H1 (cell line): ENCODE data around the gene MRFAP1L1. TPM values are rescaled to one million over a fixed set of nuclear protein-coding genes. Genes with fewer than 3 reads are reported as not detected.

Experiments
- BACH1 ChIP-seq: IDR thresholded peaks from 2 replicates; pipeline ENCODE4 v1.6.1; 2012; ENCODE audit warnings: low read length, improper control_type of control experiment
- CBX5 ChIP-seq: fragments of 300-800, 300-1000 bp; sonication (generic); IDR thresholded peaks from 2 replicates; pipeline ENCODE4 v1.7.1; 2016; ENCODE audit warnings: antibody characterized with exemption, low read length, low read depth
- CHD2 ChIP-seq: IDR thresholded peaks from 2 replicates; pipeline ENCODE4 v1.6.1; 2012; ENCODE audit warnings: low read length, improper control_type of control experiment
- CREB1 ChIP-seq: IDR thresholded peaks from 2 replicates; pipeline ENCODE4 v1.6.1; 2012; ENCODE audit warnings: inconsistent platforms
- EP300 ChIP-seq, 2 experiments: IDR thresholded peaks; 1 replicate in 1 of 2; 2 replicates in 1 of 2; pipeline ENCODE4 v1.6.1; 2011 to 2012; ENCODE audit warnings: low read depth in 2 of 2, low read length in 2 of 2, mild to moderate bottlenecking in 2 of 2, borderline replicate concordance in 1 of 2, inconsistent platforms in 1 of 2, moderate library complexity in 1 of 2
- RAD21 ChIP-seq, 2 experiments: IDR thresholded peaks in 1 of 2; conservative IDR thresholded peaks in 1 of 2; 2 replicates each; pipeline ENCODE4 v1.6.1; 2011; ENCODE audit warnings: low read depth in 2 of 2, low read length in 2 of 2, improper control_type of control experiment in 1 of 2, inconsistent platforms in 1 of 2, mild to moderate bottlenecking in 1 of 2, moderate library complexity in 1 of 2
- SAP30 ChIP-seq: fragments of 300-600 bp; sonication (generic); IDR thresholded peaks from 2 replicates; pipeline ENCODE4 v1.7.1; 2012; ENCODE audit warnings: low read length, moderate library complexity, mild to moderate bottlenecking, inconsistent platforms; ENCODE audit not compliant: insufficient read depth, insufficient replicate concordance
- SIRT6 ChIP-seq: IDR thresholded peaks from one replicate; pipeline ENCODE4 v1.7.1; 2012; ENCODE audit warnings: low read length, inconsistent platforms
- SP4 ChIP-seq: IDR thresholded peaks from 2 replicates; pipeline ENCODE4 v1.6.1; 2012; ENCODE audit warnings: low read length, inconsistent platforms
- polyA plus RNA-seq, 7 experiments: library from polyadenylated mRNA; depleted of rRNA in 3 of 7; stranded (reverse) in 5 of 7; unstranded in 2 of 7; fragments of >200 nt in 5 of 7; fragments of 200-250 nt in 2 of 7; gene quantifications; 1 replicate in 5 of 7; 2 replicates in 1 of 7; 4 replicates in 1 of 7; pipeline versions ENCODE4 v1.2.1 to v1.2.3, GENCODE V29; 2011 to 2013; ENCODE audit warnings: missing spikeins in 2 of 7, mixed read lengths in 2 of 7
- total RNA-seq: library from RNA; stranded (reverse); fragmentation: NEBNext Ultra II Directional; extraction: Animal tissue kit (Norgen Biotek cat#: 25700); gene quantifications from 2 replicates; pipeline ENCODE4 v1.2.1, GENCODE V29; 2021
- TF ChIP-seq, protein P1 (sequence below): fragments of 300-600 bp; sonication (generic); IDR thresholded peaks from 2 replicates; pipeline ENCODE4 v1.7.1; 2012; ENCODE audit warnings: low read length, moderate library complexity, mild to moderate bottlenecking, inconsistent platforms; ENCODE audit not compliant: insufficient replicate concordance

The MRFAP1L1 gene
- total and polyA plus RNA-seq, 2 of the 8 experiments (the other 6 are each of a cell fraction or from before 2014, with no cell fraction given), result 26.8 to 54.3 TPM

- TF ChIP-seq, protein P1, sequence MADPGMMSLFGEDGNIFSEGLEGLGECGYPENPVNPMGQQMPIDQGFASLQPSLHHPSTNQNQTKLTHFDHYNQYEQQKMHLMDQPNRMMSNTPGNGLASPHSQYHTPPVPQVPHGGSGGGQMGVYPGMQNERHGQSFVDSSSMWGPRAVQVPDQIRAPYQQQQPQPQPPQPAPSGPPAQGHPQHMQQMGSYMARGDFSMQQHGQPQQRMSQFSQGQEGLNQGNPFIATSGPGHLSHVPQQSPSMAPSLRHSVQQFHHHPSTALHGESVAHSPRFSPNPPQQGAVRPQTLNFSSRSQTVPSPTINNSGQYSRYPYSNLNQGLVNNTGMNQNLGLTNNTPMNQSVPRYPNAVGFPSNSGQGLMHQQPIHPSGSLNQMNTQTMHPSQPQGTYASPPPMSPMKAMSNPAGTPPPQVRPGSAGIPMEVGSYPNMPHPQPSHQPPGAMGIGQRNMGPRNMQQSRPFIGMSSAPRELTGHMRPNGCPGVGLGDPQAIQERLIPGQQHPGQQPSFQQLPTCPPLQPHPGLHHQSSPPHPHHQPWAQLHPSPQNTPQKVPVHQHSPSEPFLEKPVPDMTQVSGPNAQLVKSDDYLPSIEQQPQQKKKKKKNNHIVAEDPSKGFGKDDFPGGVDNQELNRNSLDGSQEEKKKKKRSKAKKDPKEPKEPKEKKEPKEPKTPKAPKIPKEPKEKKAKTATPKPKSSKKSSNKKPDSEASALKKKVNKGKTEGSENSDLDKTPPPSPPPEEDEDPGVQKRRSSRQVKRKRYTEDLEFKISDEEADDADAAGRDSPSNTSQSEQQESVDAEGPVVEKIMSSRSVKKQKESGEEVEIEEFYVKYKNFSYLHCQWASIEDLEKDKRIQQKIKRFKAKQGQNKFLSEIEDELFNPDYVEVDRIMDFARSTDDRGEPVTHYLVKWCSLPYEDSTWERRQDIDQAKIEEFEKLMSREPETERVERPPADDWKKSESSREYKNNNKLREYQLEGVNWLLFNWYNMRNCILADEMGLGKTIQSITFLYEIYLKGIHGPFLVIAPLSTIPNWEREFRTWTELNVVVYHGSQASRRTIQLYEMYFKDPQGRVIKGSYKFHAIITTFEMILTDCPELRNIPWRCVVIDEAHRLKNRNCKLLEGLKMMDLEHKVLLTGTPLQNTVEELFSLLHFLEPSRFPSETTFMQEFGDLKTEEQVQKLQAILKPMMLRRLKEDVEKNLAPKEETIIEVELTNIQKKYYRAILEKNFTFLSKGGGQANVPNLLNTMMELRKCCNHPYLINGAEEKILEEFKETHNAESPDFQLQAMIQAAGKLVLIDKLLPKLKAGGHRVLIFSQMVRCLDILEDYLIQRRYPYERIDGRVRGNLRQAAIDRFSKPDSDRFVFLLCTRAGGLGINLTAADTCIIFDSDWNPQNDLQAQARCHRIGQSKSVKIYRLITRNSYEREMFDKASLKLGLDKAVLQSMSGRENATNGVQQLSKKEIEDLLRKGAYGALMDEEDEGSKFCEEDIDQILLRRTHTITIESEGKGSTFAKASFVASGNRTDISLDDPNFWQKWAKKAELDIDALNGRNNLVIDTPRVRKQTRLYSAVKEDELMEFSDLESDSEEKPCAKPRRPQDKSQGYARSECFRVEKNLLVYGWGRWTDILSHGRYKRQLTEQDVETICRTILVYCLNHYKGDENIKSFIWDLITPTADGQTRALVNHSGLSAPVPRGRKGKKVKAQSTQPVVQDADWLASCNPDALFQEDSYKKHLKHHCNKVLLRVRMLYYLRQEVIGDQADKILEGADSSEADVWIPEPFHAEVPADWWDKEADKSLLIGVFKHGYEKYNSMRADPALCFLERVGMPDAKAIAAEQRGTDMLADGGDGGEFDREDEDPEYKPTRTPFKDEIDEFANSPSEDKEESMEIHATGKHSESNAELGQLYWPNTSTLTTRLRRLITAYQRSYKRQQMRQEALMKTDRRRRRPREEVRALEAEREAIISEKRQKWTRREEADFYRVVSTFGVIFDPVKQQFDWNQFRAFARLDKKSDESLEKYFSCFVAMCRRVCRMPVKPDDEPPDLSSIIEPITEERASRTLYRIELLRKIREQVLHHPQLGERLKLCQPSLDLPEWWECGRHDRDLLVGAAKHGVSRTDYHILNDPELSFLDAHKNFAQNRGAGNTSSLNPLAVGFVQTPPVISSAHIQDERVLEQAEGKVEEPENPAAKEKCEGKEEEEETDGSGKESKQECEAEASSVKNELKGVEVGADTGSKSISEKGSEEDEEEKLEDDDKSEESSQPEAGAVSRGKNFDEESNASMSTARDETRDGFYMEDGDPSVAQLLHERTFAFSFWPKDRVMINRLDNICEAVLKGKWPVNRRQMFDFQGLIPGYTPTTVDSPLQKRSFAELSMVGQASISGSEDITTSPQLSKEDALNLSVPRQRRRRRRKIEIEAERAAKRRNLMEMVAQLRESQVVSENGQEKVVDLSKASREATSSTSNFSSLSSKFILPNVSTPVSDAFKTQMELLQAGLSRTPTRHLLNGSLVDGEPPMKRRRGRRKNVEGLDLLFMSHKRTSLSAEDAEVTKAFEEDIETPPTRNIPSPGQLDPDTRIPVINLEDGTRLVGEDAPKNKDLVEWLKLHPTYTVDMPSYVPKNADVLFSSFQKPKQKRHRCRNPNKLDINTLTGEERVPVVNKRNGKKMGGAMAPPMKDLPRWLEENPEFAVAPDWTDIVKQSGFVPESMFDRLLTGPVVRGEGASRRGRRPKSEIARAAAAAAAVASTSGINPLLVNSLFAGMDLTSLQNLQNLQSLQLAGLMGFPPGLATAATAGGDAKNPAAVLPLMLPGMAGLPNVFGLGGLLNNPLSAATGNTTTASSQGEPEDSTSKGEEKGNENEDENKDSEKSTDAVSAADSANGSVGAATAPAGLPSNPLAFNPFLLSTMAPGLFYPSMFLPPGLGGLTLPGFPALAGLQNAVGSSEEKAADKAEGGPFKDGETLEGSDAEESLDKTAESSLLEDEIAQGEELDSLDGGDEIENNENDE, result no peak
- TF ChIP-seq SIRT6 (no peak), CREB1 (no peak), RAD21 (IDR thresholded peaks at IDR 0.05 in 1 of 2, conservative IDR thresholded peaks at IDR 0.05 in 1 of 2; ENCODE audit: low read depth in 2 of 2, low read length in 2 of 2) (no peak), CHD2 (no peak), CBX5 (no peak), EP300 (IDR thresholded peaks at IDR 0.05; ENCODE audit: borderline replicate concordance in 1 of 2, low read depth in 2 of 2, low read length in 2 of 2) (no peak), SAP30 (no peak), BACH1 (no peak), SP4 (no peak)
Observed at GRCh38 chr4:6753103-6753560, 43.5 kb upstream of the MRFAP1L1 start (continued).
